Left ventricle myocardium superior (tissue), 1 donor: ENCODE measurements around the gene S1PR3. TPM values are rescaled to one million over a fixed set of nuclear protein-coding genes. Genes with fewer than 3 reads are reported as not detected.

Experiments
- ATAC-seq: fragments of 200-7000 bp; cut with Tn5 transposase; one replicate; pipeline ENCODE4 v1.9.1; 2020; ENCODE audit warnings: mild to moderate bottlenecking, moderate library complexity
- DNase-seq: peaks from one replicate; pipeline ENCODE4 v3.0.0-alpha.2; 2020
- intact Hi-C: fragments of 100-400 bp; cut with micrococcal nuclease; formaldehyde crosslinking; loops from one replicate; pipeline ENCODE4 v1.11.0; 2022
- total RNA-seq: library from RNA; stranded (reverse); fragmentation: NEBNext Ultra II Directional; extraction: Animal tissue kit (Norgen Biotek cat#: 25700); gene quantifications from one replicate; pipeline ENCODE4 v1.2.1, GENCODE V29; 2021
- donor health status: DM: no; HTN: yes; CAD: no; lungs with severe emphysema.

S1PR3 gene
- total RNA-seq, 1 donor from 2014 or later, result 19.8 TPM

DNA sequence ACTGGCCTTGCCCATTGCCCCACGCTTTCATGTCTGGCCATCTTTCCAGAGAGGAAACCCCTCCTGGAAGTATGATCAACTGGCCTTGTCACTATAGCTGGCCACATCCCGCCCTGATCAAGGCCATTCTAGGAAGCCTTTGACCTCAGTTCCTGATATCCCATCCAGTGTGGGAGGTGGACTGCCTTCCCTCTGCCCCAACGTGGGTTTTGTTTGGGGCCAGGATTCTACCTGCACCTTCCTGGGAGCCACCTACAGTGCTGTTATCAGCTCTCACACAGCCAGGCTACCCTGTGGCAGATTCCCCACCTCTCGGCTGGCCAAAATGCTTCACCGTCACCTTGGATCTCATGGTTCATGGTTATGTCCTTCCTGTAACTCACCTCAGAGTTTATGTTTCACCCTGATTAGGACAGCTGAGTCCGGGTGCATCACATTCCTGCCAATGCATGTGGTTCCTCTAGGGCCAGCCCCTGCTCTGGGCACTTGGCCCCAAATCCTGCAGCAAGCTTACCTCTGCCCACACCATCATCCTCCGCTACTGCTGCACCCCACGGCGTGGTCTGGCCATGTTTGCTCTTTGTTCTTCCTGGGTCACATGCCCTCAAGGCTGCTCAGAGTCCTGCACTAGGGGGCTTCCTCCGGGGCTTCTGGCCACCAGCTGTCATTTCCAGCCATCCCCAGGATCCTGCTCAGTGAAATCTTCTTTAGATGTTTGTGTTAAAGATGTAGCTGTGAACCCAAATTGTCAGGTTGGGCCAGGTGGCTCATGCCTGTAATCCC, 24.2 kb upstream of the S1PR3 start:
- no peak for DNase-seq
- no peak for ATAC-seq
- intact Hi-C loops, result no loop called here

DNA sequence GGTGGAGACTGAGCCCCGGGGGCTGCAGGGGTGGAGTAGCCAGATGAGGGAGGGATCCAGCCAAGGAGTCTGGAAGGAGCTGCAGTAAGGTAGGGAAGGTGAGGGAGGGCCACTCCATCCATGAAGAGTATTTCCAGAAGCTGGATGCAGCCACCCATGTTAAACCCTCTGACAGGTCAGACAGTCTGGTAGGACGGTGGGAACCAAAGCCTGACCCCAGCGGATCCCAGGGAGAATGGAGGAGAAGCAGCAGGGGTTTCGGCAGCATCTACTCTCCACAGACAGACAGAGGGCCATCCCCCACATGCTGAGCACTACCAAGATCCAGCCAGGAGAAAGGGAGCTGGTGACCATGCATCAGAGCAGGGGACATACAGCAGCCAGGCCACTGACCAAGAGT, 22.5 kb upstream of the S1PR3 start:
- DNase-seq (no peak), ATAC-seq (no peak)
- intact Hi-C loops, result no loop called here

DNA sequence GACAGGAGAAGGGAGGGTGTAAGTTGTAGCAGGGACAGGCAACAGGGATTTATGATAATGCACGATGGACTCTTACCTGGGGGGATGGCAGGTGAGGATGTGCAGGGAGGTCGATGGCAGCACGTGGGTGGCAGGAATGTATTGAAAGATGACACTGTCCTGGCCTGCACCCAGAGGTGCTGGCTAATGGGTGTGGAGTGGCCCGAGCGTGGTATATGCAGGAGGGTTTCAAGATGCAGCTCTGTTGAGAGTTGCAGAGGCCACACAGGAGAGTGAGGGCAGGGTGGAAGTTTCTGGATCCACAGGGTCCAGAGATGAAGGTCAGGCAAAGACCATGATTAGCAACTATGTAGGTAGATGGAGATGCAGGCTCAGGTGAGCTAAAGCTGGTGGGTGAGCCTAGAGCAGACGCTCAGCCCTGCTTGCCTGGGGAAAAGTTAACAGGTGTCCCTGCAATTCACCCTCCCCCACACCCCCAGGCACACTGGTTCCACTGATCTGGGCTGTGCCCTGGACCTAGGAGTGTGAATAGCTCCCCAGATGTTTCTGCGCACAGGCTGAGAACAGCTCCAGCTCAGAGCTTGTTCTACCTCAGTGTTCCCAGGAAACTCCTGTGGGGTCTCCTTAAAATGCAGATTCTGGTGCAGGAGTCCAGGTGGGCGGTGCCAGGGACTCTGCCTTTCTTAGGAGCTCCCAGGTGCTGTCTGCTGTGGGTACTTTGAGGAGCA, 21.5 kb upstream of the S1PR3 start:
- DNase-seq (no peak), ATAC-seq (no peak)
- intact Hi-C loops, result no loop called here

DNA sequence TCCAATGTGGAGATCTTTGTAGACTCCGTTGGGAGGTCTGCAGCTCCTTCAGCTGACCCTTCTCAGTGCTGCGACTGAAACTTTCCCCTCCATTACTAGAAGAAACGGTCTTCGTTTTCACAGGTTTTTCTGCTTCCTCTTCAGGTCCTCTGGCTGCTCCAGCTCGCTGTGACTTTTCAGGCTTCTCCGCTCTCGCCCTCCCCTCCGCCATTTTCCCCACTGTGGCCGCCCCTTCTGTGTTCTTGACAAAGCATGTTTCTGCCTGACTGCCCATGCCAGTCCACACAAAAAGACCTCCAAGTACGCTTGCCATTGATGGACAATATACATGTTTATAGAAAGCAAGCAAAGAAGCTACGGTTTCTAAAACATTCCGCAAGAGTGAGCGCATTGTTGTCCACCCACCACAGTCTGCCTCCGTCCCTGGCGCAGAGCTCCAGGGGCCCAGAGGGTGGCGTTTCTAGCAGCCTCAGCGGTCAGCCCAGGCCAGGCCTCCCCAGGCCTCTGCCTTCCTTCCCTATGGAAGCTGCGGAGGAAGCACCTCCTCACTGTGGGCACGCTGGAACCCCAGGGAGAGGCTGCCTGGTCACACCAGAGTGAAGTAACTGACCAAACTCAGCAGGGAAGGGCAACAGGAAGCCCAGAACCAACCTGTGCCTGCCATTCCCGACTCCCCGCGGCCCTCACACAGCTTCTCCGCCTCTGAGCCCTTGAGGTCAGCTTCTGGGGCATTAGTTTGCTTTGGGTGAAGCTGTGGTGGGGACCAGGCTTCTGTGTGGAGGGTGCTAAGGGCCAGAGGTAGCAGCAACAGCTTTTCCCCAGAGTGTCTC, 19.9 kb upstream of the S1PR3 start:
- DNase-seq (no peak), ATAC-seq (no peak)

DNA sequence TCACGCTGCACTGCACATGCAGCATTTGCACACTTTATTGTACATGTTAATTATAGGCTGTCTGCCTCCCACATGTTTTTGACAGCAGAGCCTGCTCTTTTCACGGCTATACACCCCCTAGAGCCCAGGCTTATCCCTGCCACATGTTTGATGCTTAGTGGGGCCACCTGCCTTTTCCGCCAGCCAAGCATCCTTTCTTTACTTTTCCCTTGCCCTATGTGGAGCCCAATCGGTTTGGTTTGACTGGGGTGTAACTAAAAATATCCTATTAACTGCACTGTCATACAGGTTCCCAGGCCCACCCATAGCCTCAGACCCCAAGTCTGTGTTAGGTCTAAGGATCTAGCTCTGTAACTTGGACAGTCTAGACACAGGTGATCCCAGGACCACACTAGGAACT, 18.9 kb upstream of the S1PR3 start:
- DNase-seq (no peak), ATAC-seq (no peak)

More for the DNA sequence above, 19.9 kb upstream of the S1PR3 start:
- intact Hi-C loops, result no loop called here

DNA sequence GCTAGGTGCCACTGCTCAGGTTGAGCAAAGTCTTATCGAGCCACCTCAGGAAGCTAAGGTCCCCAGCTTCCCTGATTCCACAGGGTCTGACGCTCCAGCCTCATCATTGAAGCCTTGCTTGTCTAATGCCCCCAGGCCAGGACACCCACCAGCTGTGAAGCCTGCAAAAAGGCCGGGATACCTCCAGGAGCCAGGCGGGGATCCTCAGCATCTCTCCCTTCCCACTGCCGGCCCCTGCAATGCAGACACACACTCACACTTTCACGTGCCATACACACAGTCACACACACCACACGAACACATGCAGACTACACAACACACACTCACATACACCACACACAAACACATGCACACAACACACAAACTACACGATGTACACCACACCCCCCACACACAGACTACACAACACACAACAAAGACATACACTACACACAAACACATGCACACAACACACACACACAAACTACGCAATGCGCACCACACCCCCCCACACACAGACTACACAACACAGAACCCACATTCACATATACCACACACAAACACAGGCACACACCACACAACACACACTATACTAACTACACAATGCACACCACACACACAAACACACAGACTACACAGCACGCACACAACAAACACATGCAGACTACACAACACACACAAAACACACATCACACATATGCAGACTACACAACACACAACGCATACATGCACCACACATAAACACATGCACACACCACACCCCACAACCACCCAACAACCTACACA, 17.8 kb upstream of the S1PR3 start:
- no peak for ATAC-seq
- intact Hi-C loops, result no loop called here
- no peak for DNase-seq

More for the DNA sequence above, 18.9 kb upstream of the S1PR3 start:
- intact Hi-C loops, result no loop called here

DNA sequence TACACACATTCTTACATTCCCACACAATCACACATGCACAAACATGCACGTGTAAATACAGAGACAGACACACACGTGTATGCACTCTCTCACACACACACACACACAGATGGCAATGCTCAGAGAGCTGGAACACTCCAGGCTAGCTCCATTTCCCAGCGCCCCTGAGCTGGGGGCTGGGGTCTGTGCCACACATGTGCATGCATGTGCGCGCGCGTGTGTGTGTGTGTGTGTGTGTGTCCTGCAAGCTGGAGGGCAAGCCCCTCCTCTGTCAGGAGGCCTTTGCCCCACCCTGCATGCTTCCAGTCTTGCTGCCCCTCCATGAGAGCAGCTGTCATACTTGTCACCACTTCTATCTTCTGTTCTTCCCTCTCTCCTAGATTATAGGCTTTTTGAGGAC, 16.6 kb upstream of the S1PR3 start:
- intact Hi-C loops, result no loop called here
- DNase-seq (no peak), ATAC-seq (no peak)

DNA sequence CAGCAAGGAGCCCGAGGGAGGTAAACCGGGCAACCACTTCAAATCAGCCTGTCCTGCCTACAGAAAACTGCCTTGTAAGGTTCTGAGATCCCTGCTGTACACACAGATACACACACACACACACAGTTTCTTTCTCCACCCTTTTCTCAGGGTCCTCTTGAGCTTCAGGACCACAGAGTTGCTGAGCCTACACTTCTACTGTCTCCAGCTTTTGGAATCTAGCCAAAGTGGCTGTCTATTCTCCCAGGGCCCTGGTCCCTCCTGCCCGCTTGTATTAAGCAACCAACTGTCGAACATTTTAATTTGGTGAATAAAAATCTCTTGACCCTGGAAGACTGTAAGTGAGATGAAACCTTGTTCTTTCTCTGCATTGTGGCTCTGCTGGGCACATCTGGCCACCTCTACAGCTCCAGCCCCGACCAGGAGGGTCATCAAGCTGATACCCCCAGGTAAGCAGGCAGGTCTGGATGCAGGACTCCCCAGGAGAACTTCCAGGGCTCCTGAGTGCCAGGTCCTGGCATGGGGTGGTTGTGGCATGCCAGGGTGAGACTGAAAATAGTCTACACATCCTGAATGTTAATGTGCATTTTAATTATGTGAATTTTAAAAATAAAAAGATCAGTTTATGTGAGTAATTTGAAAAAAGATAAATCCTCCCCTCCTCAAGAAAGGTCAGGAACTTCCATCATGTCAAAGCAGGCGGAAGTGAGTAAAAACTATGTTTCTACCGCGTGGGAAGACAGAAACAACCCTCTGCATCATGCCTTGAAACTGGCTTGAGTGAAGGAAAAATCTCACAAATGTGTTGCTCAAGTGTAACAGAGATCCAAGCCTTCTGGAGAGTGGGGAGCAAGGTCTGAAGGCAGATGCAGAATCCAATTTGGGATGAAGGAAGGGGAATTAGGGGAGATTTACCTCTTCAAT, 15.0 kb upstream of the S1PR3 start:
- ATAC-seq (no peak), DNase-seq (no peak)
- intact Hi-C loops, result no loop called here

DNA sequence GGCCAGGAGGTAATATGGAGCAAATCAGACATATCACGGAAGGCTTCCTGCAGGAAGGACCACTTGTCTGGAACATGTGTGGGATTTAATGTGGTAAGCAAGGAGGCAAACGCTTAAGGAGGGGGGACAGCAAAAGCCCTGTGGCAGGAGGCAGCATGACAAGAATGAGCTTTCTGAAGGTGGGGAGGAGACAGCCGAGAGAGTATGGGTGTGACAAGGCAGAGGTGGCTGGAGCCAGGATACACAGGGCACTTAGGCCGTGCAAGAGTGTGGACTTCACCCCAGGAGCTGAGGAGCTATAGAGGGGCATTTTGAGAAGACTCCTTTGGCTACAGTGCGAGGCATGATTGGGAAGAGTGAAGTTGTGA, 14.4 kb upstream of the S1PR3 start:
- DNase-seq (no peak), ATAC-seq (no peak)
- intact Hi-C loops, result no loop called here

DNA sequence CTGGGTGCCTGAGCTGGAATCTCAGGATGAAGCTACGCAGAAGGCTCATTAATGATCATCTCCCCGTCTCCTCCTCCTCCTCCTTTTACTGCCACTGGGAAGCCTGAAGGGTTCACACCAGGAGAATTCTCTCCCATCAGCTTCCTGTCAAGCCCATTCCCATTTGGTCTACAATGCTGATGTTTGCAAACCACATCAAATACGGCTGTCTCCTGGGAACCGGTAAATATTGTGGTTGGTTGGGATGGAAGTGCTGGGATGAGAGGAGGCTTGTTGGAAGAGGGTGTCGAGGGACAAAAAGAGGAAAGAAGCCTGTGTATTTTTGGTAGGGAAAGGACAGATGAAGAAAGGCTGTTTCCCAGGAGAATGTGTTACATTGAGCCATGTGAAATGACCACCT, 13.2 kb upstream of the S1PR3 start:
- ATAC-seq (peak; percentile 72), DNase-seq (no peak)
- intact Hi-C loops, result no loop called here

DNA sequence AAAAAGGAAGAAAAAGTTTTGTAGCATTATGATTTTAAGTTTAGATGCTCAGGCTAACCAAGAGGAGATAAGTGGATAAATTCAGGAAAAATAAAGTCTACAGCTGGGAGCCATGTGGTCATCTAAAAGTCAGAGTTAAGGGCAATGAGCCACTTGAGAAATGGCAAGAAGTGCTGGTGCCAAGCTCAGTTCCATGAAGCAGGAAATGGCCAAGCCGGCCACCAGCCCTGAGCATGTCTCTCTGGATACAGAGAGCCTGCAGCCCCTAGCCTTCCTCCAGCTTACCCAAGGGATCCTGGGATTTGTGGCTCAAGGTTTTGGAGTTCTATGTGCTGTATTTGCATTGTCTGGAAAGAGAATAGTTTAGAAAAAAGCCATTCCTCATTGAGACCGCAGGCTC, 12.2 kb upstream of the S1PR3 start:
- no peak for DNase-seq
- peak; percentile 53 for ATAC-seq
- intact Hi-C loops, result no loop called here

DNA sequence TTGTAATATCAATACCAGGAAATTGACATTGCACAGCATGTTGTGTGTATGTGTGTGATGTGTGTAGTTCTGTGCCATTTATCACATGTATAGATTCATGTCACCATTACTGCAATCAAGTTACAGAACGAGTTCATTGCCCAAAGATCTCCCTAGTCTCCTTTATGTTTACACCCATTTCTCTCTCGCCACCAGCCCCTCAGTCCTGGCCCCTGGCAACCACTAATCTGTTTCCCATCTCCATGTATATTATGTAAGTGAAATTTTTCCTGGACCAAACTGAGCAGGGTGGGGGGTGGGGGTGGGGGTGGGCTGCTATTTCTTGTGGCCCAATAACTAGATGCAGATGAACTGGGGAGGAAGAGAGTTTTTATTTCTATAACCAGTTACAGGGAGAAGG, 11.5 kb upstream of the S1PR3 start:
- intact Hi-C loops, result no loop called here
- DNase-seq, result no peak
- ATAC-seq, result no peak

DNA sequence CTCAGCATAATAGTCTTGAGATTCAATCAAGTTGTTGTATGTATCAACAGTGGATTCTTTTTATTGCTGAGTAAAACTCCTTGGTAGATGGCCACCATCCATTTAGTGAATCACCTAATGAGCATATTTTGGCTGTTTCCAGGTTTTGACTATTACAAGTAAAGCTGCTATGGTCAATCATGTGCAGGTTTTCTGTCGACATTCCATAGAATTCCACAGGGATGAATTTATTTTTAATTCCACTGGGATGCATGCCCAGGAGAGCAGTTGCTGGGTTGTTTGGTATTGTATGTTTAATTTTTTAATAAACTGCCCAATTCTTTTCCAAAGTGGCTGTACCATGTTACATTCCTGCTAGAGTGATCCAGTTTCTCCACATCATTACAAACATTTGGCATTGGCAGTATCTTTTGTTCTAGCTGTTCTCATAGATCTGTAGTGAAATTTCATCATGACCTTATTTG, 10.5 kb upstream of the S1PR3 start:
- intact Hi-C loops, result no loop called here
- ATAC-seq (no peak), DNase-seq (no peak)

DNA sequence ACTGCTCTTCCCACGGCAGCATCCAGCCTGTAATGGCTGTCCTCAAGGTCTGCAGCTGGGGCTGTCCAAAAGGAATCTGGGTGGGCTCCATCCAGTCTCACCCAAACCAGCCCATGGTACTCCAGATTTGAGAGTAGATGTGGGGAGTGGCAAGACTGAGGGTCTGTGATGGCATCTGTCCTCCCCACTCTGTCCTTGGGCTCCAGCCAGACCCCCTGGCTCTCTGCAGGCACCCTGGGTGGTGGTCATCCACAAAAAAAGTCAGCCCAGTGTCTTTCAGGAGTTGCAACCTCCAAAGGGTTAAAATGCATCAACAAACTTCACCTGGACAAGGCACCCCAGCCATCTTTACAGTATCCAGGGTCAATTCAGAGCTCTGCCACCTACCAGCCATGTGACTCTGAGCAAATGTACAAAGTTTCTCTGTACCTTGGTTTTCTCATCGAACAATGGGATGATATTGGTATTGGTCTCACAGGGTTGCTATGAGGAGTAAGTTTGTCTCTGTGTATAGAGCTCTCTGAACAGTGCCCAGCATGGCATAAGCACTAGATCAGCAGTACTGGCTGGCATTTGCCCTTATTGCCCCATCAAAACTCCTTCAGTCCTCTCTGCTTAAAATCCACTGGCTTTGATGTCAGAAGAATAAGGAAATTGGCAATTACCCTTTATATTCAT, 7.3 kb upstream of the S1PR3 start:
- DNase-seq (no peak), ATAC-seq (no peak)
- intact Hi-C loops, result no loop called here

DNA sequence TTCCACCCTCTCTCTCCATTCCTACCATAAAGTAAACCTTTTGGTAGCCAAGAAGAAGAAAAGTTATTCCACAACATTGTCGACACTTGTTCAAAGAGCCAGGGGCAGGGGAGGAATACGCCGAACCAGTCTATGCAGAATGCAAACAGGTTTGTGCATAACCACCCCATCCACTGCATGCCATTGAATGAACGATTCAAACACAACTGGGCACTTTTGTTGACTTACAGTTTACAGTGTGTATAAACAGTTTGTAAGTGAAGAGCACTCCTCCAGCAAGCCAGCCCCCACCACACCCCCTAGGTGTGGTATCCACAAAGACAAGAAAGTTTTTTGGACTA, 6.8 kb upstream of the S1PR3 start:
- intact Hi-C loops, result no loop called here
- ATAC-seq (no peak), DNase-seq (no peak)

DNA sequence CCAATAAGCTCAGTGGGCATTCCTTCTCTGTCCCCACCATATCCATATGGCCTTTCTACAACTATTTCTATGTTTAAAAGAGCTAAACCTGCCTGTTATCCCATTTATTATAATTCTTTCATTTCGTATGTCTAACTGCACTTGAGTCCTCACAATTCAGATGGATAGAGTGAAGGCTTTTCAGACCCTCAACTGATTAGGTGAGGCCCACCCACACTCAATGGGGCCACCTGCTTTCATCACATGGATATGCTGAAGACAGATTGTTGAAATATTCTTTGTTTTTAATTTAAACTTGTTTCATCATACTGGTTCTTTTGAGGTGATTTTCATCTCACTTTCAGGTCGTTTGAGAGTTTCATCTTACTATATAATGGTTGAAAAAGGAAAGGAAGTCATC, 5.7 kb upstream of the S1PR3 start:
- DNase-seq (no peak), ATAC-seq (no peak)
- intact Hi-C loops, result no loop called here

DNA sequence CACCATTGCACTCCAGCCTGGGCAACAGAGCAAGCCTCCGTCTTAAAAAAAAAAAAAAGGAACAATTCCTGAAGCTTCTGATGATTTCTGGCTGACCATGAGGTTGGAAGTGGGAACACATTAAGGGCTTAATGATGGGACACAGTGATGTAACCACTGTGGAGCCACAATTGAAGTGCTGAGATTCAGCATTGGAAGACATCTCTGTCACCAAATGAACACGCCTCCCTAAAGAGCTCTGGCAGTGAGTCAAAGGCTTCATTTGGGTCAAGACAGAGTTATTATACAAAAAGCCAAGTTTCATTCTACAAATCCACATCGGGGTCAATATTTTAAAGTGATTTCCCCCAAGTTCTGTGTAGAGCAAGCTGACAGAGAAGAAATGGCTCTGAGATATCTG, 4.5 kb upstream of the S1PR3 start:
- ATAC-seq (no peak), DNase-seq (no peak)
- intact Hi-C loops, result no loop called here

DNA sequence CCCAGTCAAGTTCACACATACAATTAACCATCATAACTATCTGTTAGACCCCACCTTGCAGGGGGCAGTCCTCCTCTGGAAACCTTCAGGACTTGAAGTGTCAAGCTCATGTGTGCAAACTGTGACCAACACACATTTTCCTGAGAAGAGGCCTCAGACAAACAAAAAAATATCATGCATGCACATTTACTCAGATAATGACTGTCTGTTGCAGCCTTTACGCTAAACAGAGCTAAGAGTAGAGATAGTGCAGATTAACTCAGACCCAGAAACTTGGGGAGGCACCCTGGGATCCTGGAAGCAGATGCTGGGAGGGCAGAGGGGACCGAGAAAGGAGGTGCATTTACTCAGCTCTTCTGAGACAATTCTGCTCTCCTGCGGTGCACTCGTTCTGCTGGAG, 3.6 kb upstream of the S1PR3 start:
- intact Hi-C loops, result no loop called here
- ATAC-seq, result no peak
- no peak for DNase-seq
